HG02943 (cell line): ENCODE measurements around the gene TP73.
"Not testable (repeated sequence)": the region's sequence is repeated elsewhere in the genome, so short reads cannot be mapped to it uniquely, and the experiment has no call there.

ENCODE experiments used
- ATAC-seq: cut with Tn5 transposase; IDR thresholded peaks from one replicate; pipeline ENCODE4 v1.9.1; 2021; ENCODE audit warnings: mild to moderate bottlenecking, low read depth, moderate library complexity; ENCODE audit not compliant: unreplicated experiment

The TP73 gene

GRCh38 chr1:3735027-3735681 is 82.8 kb downstream of the TP73 start:
- ATAC-seq, result no peak

GRCh38 chr1:3735688-3736087 is 83.4 kb downstream of the TP73 start:
- no peak for ATAC-seq

- ATAC-seq, result no peak
Observed at GRCh38 chr1:3736131-3736561, 83.8 kb downstream of the TP73 start.

- ATAC-seq, result no peak
Observed at GRCh38 chr1:3736708-3737107, 84.4 kb downstream of the TP73 start.

- no peak for ATAC-seq
Observed at GRCh38 chr1:3738943-3739342, 86.6 kb downstream of the TP73 start.

GRCh38 chr1:3740042-3740441 is 87.7 kb downstream of the TP73 start:
- ATAC-seq, result no peak

- no peak for ATAC-seq
Observed at GRCh38 chr1:3740752-3741151, 88.4 kb downstream of the TP73 start.

- ATAC-seq, result no peak
Observed at GRCh38 chr1:3741566-3742438, 89.5 kb downstream of the TP73 start.

GRCh38 chr1:3742439-3743298 is 90.4 kb downstream of the TP73 start:
- ATAC-seq, result no peak

- ATAC-seq, result no peak
Observed at GRCh38 chr1:3743421-3743820, 91.1 kb downstream of the TP73 start.

- ATAC-seq, result no peak
Observed at GRCh38 chr1:3743826-3744225, 91.5 kb downstream of the TP73 start.

GRCh38 chr1:3744646-3745045 is 92.3 kb downstream of the TP73 start:
- ATAC-seq, result no peak

GRCh38 chr1:3745071-3745470 is 92.8 kb downstream of the TP73 start:
- ATAC-seq, result no peak

GRCh38 chr1:3745590-3746381 is 93.5 kb downstream of the TP73 start:
- no peak for ATAC-seq

- ATAC-seq, result no peak
Observed at GRCh38 chr1:3746389-3746829, 94.1 kb downstream of the TP73 start.

- ATAC-seq, result no peak
Observed at GRCh38 chr1:3746830-3747521, 94.7 kb downstream of the TP73 start.

- no peak for ATAC-seq
Observed at GRCh38 chr1:3747522-3747848, 95.2 kb downstream of the TP73 start.

GRCh38 chr1:3747903-3748302 is 95.6 kb downstream of the TP73 start:
- ATAC-seq, result no peak

GRCh38 chr1:3748316-3748900 is 96.1 kb downstream of the TP73 start:
- ATAC-seq, result not testable (repeated sequence)
